Prostate gland (tissue), 2 donors: ENCODE measurements around the gene NPS.

Source experiments
- CTCF ChIP-seq, 4 experiments: fragments of 200-600 bp in 2 of 4; fragments of 450-650 bp in 2 of 4; sonication (generic) in 2 of 4; IDR thresholded peaks; 1 replicate in 3 of 4; 2 replicates in 1 of 4; pipeline ENCODE4 v1.5.1; 2016 to 2019; ENCODE audit warnings: antibody characterized with exemption in 4 of 4, mild to moderate bottlenecking in 2 of 4, moderate library complexity in 2 of 4
- POLR2A ChIP-seq: fragments of 450-650 bp; IDR thresholded peaks from one replicate; pipeline ENCODE4 v1.6.1; 2016; ENCODE audit warnings: antibody characterized with exemption, mild to moderate bottlenecking
- POLR2AphosphoS5 ChIP-seq: sonication (generic); formaldehyde crosslinking; IDR thresholded peaks from one replicate; pipeline ENCODE4 v1.6.1; 2017; ENCODE audit warnings: antibody characterized with exemption

- TF ChIP-seq CTCF (IDR thresholded peaks at IDR 0.05) (no peak), POLR2A (no peak), POLR2AphosphoS5 (no peak)
Measured at GRCh38 chr10:127576740-127577161, 27.6 kb downstream of the NPS start.
